Hippocampal formation (tissue), 2 donors: ENCODE results near the gene MCTP1.

Experiments used
- DNase-seq, 2 donors: peaks; one replicate each; lab custom pipeline; 2025; lab: John Stamatoyannopoulos, UW

The MCTP1 gene

GRCh38 chr5:94759961-94760360, 524.9 kb downstream of the MCTP1 start:
- DNase-seq = no peak

GRCh38 chr5:94759022-94759421, 525.9 kb downstream of the MCTP1 start:
- DNase-seq = no peak

- no peak for DNase-seq
These were observed 530.1 kb downstream of the MCTP1 start for GRCh38 chr5:94754824-94755223.

GRCh38 chr5:94751460-94751859, 533.4 kb downstream of the MCTP1 start:
- DNase-seq = no peak

GRCh38 chr5:94750681-94751080, 534.2 kb downstream of the MCTP1 start:
- no peak for DNase-seq

- DNase-seq = no peak
These were observed 535.9 kb downstream of the MCTP1 start for GRCh38 chr5:94749042-94749441.

GRCh38 chr5:94748212-94748611, 536.7 kb downstream of the MCTP1 start:
- DNase-seq = no peak

GRCh38 chr5:94747371-94747770, 537.5 kb downstream of the MCTP1 start:
- DNase-seq = no peak

- no peak for DNase-seq
These were observed 538.2 kb downstream of the MCTP1 start for GRCh38 chr5:94746731-94747124.

GRCh38 chr5:94745786-94746730, 538.8 kb downstream of the MCTP1 start:
- DNase-seq = no peak

GRCh38 chr5:94744906-94745305, 540.0 kb downstream of the MCTP1 start:
- no peak for DNase-seq

GRCh38 chr5:94742852-94743251, 542.0 kb downstream of the MCTP1 start:
- DNase-seq = no peak

GRCh38 chr5:94740286-94740685, 544.6 kb downstream of the MCTP1 start:
- DNase-seq = no peak

GRCh38 chr5:94736498-94736897, 548.4 kb downstream of the MCTP1 start:
- no peak for DNase-seq

GRCh38 chr5:94731471-94731870, 553.4 kb downstream of the MCTP1 start:
- DNase-seq = no peak

- no peak for DNase-seq
These were observed 559.8 kb downstream of the MCTP1 start for GRCh38 chr5:94725142-94725541.

- no peak for DNase-seq
These were observed 569.1 kb downstream of the MCTP1 start for GRCh38 chr5:94715768-94716167.

GRCh38 chr5:94711785-94712184, 573.1 kb downstream of the MCTP1 start:
- no peak for DNase-seq

- DNase-seq = no peak
These were observed 575.6 kb downstream of the MCTP1 start for GRCh38 chr5:94709277-94709676.

- DNase-seq = no peak
These were observed 577.5 kb downstream of the MCTP1 start for GRCh38 chr5:94707359-94707758.

- DNase-seq = no peak
These were observed 579.5 kb downstream of the MCTP1 start for GRCh38 chr5:94705427-94705826.

GRCh38 chr5:94702729-94703128, 582.2 kb downstream of the MCTP1 start:
- DNase-seq = no peak

GRCh38 chr5:94700592-94700991, 584.3 kb downstream of the MCTP1 start:
- no peak for DNase-seq

GRCh38 chr5:94699562-94699961, 585.3 kb downstream of the MCTP1 start:
- DNase-seq = no peak
